Lung (tissue), 12 donors: ENCODE data around the gene RHOH. TPM values are rescaled to one million over a fixed set of nuclear protein-coding genes. Genes with fewer than 3 reads are reported as not detected.

ENCODE experiments used
- ATAC-seq: fragments of 200-7000 bp; cut with Tn5 transposase; one replicate; pipeline ENCODE4 v1.9.1; 2020; ENCODE audit warnings: moderate number of reproducible peaks; ENCODE audit not compliant: insufficient read depth, low FRiP score
- DNase-seq, 3 donors: peaks; one replicate each; pipeline ENCODE4 v3.0.0-alpha.2; 2013 to 2017
- H3K27ac ChIP-seq, 2 donors: one replicate each; pipeline ENCODE4 v1.5.1; 2013; ENCODE audit warnings: mild to moderate bottlenecking in 2 of 2, moderate library complexity in 2 of 2, control low read depth in 1 of 2, inconsistent platforms in 1 of 2, low read depth in 1 of 2, low read length in 1 of 2
- H3K27me3 ChIP-seq, 3 donors: one replicate each; pipeline ENCODE4 v1.5.1; 2013; ENCODE audit warnings: low read length in 2 of 3; ENCODE audit not compliant: control insufficient read depth in 3 of 3, insufficient read depth in 3 of 3
- H3K36me3 ChIP-seq, 4 donors: one replicate each; pipeline ENCODE4 v1.5.1; 2013; ENCODE audit warnings: low read length in 4 of 4, mild to moderate bottlenecking in 1 of 4, moderate library complexity in 1 of 4; ENCODE audit not compliant: control insufficient read depth in 4 of 4, insufficient read depth in 4 of 4
- H3K4me1 ChIP-seq, 5 donors: one replicate each; pipeline ENCODE4 v1.5.1; 2013; ENCODE audit warnings: low read length in 5 of 5, mild to moderate bottlenecking in 2 of 5, moderate library complexity in 1 of 5; ENCODE audit not compliant: control insufficient read depth in 5 of 5, insufficient read depth in 5 of 5
- H3K4me3 ChIP-seq: one replicate; pipeline ENCODE4 v1.5.1; 2013; ENCODE audit warnings: mild to moderate bottlenecking, control low read depth, moderate library complexity
- H3K9ac ChIP-seq, 2 donors: one replicate each; pipeline ENCODE4 v1.5.1; 2013; ENCODE audit warnings: low read length in 2 of 2, control low read depth in 1 of 2; ENCODE audit not compliant: insufficient read depth in 1 of 2
- H3K9me3 ChIP-seq, 4 donors: one replicate each; pipeline ENCODE4 v1.5.1; 2013; ENCODE audit warnings: low read length in 3 of 4, mild to moderate bottlenecking in 1 of 4, moderate library complexity in 1 of 4; ENCODE audit not compliant: control insufficient read depth in 4 of 4, insufficient read depth in 3 of 4
- WGBS, 2 donors: extraction: QIAGEN DNeasy Blood & Tissue Kit; methylation state at CpG; one replicate each; pipeline ENCODE4 v1.1.7; 2013; 5-methylcytosine and 5-hydroxymethylcytosine counted together
- polyA plus RNA-seq, 2 donors: library from polyadenylated mRNA; stranded (reverse); fragments of 200-250 nt; gene quantifications; one replicate each; pipeline ENCODE4 v1.2.1, GENCODE V29; 2013
- total RNA-seq, 2 donors: library from RNA; depleted of rRNA in 1 of 2; stranded (reverse); fragments of >200 nt in 1 of 2; gene quantifications; one replicate each; pipeline ENCODE4 v1.2.1, GENCODE V29; 2014 to 2021
- TF ChIP-seq, protein P1 (sequence below): IDR thresholded peaks from 2 replicates; pipeline ENCODE4 v1.5.1; 2012; ENCODE audit warnings: mild to moderate bottlenecking; ENCODE audit errors: control extremely low read depth, extremely low read depth
- donor health status: control.
- donor health status: control.
- donor health status: Bipolar disorder and iron deficiency.
- donor health status: healthy.
- donor health status: DM: yes; HTN: yes; CAD: no.

RHOH gene
- total and polyA plus RNA-seq, 4 donors = 1.2 to 35.8 (median 10.6) TPM

DNA sequence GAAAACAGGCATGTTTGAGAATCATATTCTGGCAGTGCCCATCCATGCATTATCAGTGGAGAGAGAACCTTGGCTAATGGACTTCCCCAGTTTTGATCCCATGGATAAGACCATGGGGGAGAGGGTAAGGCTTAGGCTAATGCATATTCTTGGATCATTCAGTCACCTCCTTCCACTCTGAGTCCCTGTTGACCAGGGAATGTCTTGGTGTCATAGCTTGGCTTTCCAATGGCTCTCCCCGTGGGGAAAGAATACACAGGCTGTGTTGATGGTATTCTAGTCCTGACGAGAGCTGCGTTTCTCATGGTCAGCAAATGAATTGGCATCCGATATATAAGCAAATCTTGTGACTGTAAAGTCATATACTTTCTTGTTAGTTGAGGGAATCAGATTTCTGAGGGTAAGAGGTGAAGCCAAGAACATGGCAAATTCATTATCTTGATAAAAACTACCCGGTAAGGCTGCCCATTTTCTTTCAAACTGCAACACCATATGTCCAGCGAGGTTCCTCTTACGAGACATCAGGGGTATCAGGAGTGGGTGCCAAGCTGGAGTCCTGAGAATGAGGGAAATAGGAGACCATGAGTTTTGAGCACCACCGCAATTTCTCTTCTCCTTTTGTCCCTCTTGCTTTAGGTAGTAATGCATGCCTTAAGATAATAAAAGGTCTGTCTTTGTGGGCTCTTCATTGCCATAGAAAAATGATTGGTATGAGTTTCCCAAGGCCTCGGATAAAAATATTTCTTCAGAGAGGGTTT, 18.0 kb downstream of the RHOH start:
- TF ChIP-seq, protein P1, sequence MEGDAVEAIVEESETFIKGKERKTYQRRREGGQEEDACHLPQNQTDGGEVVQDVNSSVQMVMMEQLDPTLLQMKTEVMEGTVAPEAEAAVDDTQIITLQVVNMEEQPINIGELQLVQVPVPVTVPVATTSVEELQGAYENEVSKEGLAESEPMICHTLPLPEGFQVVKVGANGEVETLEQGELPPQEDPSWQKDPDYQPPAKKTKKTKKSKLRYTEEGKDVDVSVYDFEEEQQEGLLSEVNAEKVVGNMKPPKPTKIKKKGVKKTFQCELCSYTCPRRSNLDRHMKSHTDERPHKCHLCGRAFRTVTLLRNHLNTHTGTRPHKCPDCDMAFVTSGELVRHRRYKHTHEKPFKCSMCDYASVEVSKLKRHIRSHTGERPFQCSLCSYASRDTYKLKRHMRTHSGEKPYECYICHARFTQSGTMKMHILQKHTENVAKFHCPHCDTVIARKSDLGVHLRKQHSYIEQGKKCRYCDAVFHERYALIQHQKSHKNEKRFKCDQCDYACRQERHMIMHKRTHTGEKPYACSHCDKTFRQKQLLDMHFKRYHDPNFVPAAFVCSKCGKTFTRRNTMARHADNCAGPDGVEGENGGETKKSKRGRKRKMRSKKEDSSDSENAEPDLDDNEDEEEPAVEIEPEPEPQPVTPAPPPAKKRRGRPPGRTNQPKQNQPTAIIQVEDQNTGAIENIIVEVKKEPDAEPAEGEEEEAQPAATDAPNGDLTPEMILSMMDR = no peak
- H3K4me1 ChIP-seq = peaks cover 0 to 1% (median 0%) of the 10 kb centered on the region in 5 donors
- 83 to 88% methylated on average over 9 of the region's 9 CpGs for WGBS, 2 donors
- H3K27ac ChIP-seq = no peak overlapping the region
- no peaks in the 10 kb centered on the region for H3K27me3 ChIP-seq
- no peaks in the 10 kb centered on the region for H3K36me3 ChIP-seq
- DNase-seq (no peak), ATAC-seq (no peak)
- no peak overlapping the region for H3K9ac ChIP-seq
- peaks cover 0 to 1% (median 0%) of the 10 kb centered on the region in 4 donors for H3K9me3 ChIP-seq
- no peak overlapping the region for H3K4me3 ChIP-seq

DNA sequence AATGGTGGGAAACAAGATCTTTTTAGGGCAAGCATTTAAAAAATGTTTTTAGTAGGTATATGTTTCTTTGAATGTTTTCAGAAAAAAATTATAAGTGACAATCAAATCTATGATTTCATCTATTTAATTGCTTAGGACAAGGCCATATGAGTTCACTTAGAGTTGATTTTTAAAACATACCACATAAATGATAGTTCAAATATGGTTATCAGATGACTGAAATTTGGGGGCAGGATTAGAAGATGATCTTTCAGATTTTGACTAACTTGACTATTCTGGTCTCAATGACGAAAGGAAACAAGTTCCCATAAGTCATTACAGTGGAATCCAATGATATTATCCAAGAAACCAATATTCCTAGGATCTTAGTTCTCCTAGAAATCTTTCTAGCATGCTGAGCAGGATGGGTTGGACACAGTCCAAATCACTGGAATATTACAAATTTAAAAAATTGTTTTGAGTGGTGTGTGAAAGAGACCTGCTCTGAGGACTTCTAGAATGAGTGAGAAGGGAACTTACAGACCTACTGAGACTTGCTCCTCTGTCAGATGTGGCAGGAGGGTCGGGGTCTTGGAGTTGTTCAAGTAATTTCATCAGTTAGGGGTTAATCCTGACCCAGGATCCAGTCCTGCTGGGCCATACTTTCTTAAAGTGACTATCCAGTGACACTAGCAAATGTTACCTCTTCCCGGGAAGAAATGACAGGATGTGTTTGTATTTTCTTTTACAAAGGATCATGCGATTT, 20.0 kb downstream of the RHOH start:
- Histone ChIP-seq H3K27ac (no peak overlapping the region), H3K27me3 (no peaks in the 10 kb centered on the region), H3K4me1 (peaks cover 0 to 1% (median 0%) of the 10 kb centered on the region in 5 donors), H3K36me3 (no peaks in the 10 kb centered on the region), H3K9ac (no peak overlapping the region), H3K9me3 (peaks cover 0 to 1% (median 0%) of the 10 kb centered on the region in 4 donors), H3K4me3 (no peak overlapping the region)
- WGBS, 2 donors = 65 to 80% methylated on average over 4 of the region's 4 CpGs
- no peak for DNase-seq
- TF ChIP-seq, protein P1 = no peak
- ATAC-seq = no peak

DNA sequence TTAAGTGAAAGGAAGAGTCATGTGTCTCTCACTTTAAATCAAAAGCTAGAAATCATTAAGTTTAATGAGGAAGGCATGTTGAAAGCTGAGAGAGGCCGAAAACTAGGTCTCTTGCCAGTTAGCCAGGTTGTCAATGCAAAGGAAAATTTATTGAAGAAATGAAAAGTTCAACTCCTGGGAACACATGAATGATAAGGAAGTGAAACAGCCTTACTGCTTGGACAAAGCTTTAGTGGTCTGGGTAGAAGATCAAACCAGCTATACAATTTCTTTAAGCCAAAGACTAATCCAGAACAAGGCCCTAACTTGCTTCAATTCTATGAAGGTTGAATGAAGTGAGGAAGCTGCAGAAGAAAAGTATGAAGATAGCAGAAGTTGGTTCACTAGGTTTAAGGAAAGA, 24.9 kb downstream of the RHOH start:
- Histone ChIP-seq H3K9me3 (peaks cover 0 to 3% (median 0%) of the 10 kb centered on the region in 4 donors), H3K9ac (no peak overlapping the region), H3K36me3 (no peaks in the 10 kb centered on the region), H3K4me1 (no peaks in the 10 kb centered on the region), H3K27me3 (no peaks in the 10 kb centered on the region), H3K4me3 (no peak overlapping the region), H3K27ac (no peak overlapping the region)
- 84 to 86% methylated on average over 1 of the region's 1 CpG for WGBS, 2 donors
- ATAC-seq = no peak
- DNase-seq = no peak
- TF ChIP-seq, protein P1 = no peak
